GM12872 (cell line): ENCODE data around the gene DDRGK1.

ENCODE experiments used
- TF ChIP-seq, protein P1 (sequence below): IDR thresholded peaks from 3 replicates; pipeline ENCODE4 v1.5.1; 2011; ENCODE audit warnings: low read depth, mild to moderate bottlenecking, low read length, moderate library complexity; ENCODE audit not compliant: insufficient read depth

The DDRGK1 gene

DNA sequence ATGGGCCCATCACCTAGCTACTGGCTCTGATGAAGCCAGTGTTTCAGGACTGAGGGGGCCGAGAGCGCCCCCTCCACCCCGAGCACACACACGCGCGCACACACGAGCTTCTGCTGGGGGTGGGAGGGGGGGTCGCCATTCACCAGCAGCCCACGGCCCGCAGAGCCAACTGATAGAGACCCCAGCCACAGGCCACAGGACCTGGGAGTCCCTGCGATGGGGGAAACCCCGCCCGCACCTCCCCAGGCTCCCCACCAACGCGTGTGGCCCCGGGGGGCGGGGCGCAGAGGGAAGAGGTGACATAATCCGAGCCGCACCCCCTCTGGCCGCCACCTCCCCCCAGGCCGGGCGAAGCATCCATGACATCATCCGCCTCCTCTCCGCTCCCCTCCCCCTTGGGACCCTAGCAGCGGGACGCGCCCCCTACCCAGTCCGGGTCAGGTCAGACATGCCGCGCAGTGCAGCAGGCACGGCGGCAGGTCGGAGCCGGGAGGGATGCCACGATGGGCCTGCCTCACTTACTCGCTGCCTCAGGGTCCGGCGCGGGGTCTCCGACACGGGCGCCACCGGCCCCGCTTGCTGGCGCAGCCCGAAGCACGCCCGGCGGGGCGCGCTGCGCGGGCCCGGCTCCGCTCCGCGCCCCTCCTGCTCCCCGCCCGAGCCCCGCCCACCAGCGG, 31.4 kb downstream of the DDRGK1 start, which contains the start of gene LZTS3:
Gene LZTS3, minus strand, starts transcription at position 617 of the 677 bp plus-strand sequence. CDS start 6,386 bp downstream, outside the sequence.
- TF ChIP-seq, protein P1, sequence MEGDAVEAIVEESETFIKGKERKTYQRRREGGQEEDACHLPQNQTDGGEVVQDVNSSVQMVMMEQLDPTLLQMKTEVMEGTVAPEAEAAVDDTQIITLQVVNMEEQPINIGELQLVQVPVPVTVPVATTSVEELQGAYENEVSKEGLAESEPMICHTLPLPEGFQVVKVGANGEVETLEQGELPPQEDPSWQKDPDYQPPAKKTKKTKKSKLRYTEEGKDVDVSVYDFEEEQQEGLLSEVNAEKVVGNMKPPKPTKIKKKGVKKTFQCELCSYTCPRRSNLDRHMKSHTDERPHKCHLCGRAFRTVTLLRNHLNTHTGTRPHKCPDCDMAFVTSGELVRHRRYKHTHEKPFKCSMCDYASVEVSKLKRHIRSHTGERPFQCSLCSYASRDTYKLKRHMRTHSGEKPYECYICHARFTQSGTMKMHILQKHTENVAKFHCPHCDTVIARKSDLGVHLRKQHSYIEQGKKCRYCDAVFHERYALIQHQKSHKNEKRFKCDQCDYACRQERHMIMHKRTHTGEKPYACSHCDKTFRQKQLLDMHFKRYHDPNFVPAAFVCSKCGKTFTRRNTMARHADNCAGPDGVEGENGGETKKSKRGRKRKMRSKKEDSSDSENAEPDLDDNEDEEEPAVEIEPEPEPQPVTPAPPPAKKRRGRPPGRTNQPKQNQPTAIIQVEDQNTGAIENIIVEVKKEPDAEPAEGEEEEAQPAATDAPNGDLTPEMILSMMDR, result no peak; the same call in 2 of the 3 replicates

DNA sequence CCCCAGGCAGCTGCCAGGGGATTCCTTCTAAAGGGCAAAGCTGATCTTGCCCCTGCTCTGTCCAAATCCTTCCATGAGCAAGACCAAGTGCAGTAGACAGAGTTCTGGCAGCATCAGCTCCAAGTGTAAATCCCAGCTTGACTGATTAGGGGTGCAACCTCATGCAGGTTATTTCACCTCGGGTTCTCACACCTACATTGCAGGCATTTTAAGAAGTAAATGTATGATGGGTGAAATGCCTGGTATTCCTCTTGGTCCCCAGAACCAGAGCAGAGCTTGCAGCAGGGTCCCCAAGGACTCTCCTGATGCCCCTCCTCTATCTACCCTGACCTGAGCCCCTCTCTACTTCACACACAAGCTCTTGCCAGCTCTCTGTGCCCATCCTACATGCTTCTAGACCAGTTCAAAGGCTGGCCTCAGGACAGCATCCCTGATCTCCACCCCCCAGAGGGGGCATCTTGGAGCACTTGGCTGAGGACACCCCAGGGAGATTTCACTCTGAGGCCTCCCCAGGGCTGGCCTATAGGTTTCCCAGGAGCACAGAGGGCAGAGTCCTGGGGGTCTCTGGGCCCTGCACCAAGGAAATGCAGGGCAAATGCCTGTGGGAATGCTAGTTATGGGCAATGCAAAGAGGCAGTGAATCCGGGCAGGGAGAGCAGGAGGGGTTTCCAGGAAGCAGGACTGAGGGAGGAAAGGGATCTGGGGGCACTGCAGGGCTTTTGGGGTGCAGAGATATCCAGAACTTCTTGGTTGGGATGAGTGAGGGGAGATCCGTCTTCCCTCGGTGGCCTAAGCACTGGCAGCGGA, 32.2 kb downstream of the DDRGK1 start:
- TF ChIP-seq, protein P1, result no peak

DNA sequence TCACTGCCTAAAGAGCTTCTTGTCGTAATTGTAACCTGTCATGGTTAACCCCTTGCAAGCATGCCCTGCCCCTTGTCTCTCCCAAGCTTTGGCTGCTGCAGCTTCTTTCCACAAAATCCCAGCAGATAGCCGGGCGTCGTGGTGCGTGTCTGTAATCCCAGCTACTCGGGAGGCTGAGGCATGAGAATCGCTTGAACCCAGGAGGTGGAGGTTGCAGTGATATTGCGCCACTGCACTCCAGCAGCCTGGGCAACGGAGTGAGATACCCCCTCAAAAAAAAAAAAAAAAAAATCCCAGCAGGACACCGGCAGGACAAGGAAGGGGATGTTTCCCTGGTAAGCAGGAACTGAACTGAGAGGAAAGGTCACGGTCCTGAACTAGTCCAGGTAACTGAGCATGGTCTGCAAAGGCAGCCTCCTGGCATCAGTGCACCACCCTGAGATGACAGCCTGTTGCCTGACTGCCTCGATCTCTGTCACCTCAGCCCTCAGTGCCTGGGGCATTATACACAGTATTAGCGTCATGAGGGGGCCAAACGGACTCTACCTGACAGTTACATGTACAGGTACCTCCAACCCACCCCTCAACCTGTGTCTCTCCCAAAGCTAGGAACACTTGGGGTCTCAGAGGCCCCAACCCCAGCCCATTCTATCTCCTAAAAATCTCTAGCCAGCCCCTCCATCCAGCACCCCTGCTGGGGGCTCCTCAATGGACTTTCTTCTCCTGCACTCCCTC, 32.9 kb downstream of the DDRGK1 start:
- TF ChIP-seq, protein P1, result no peak

DNA sequence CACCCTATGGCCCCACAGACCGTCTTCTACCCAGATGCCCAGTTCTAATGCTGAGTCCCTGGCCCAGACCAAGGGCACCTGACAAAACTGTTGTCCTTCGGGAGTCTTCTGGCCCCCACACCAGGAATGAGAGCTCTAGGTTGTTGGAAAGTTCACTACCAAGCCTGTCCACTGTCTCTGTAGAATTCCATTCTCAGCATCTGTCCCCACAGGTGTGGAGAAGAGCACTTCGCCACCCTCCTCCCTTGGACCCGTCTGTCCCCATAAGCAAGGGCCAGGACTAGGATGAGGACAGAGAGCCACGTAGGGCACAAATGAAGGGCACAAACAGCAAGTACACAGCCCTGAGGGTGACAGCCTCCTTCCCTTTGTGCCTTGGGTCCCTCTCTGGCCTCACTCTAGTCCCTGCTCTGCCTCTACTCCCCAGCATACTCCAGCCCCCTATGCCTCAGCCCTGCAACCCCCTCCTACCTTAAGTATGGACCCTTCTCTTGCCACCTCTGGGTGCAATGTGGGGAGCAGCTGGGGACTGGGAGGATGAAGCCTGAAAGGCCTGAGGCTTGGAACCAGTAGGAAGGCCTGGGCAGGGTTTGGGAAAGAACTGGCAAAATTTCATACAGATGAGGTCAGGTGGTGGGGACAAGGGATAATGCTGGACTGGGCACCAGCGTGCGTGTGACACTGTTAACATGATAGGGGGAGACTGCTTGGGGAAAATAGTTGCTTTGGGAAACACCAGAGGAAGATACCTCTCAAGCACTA, 35.5 kb downstream of the DDRGK1 start:
- TF ChIP-seq, protein P1, result no peak

DNA sequence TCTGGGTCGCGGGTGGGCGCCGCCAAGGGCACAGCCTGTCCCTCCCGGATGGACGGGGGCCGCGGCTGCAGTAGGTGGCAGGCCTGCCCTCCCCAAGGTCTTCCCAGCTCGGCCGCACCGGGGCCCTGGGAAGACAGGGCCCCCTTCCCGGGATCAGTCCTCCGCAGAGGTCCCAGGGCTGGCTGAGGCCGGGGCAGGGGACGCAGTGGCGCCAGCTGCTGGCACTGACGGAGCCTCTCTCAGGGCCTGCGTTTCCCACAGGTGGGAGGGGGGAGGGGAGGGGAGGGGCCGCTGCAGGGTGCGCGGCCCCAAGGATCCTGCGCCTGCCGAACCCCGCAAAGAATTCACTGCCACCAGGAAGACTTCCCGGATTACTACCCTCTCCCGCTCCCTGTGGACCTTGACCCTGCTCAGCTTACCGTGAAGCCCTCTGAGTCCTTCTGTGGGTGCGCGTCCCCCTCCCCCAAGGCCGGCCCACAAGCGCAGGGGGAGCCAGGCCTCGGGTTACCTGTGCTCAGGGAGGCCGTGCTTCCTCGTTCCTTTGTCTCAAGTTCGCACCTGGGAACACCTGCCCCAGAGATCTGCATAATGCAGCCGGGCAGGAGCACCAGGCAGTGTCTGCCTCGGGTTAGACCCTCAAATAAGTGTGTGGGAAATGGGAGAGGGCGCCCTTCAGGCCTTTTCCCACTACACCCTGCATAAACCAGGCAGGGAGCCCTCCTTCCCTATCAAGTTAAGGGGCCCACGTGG, 36.2 kb downstream of the DDRGK1 start:
- TF ChIP-seq, protein P1, result no peak

DNA sequence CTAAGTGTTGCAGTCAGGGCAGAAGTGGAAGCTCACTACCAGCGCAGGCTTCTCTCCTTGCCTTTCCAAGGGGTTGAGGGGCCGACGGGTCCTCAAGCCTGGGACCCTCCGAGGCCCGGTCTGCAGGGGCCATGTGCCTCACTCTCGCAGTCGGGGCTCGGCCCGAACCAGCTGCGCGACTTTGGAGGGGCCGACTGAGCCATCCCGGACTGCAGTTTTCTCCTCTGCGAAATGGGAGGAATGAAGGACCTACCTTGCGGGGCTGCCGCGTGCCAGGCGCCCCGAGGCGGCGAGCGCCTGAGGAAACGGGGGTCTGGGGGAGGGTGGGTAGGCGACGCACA, 36.8 kb downstream of the DDRGK1 start:
- TF ChIP-seq, protein P1, result no peak
